Measurements from ENCODE around the gene TSPAN18. TPM values are rescaled to one million over a fixed set of nuclear protein-coding genes. Genes with fewer than 3 reads are reported as not detected.

The TSPAN18 gene
- total RNA-seq, 1 donor from 2014 or later: 12.8 TPM

GRCh38 chr11:44938066-44938691 lies 211.4 kb downstream of the TSPAN18 start:
- intact Hi-C loops (cut with DNase I): loop anchor here (10.0 kb wide), 1 partner anchor 357 kb away; no protein-coding TSS in a partner anchor
- H3K9me3 ChIP-seq: no peaks in the 10 kb centered on the region
- H3K4me3 ChIP-seq: no peak overlapping the region
- H3K36me3 ChIP-seq: no peaks in the 10 kb centered on the region
- H3K27me3 ChIP-seq: no peaks in the 10 kb centered on the region
- no peak for DNase-seq (ENCODE audit: extremely low spot score in 2 of 2)
- no peak for TF ChIP-seq CTCF (IDR thresholded peaks at IDR 0.05)
- TF ChIP-seq POLR2AphosphoS5 (IDR thresholded peaks at IDR 0.05; ENCODE audit: insufficient read depth in 1 of 2, low read depth in 1 of 2): no peak
- TF ChIP-seq POLR2A (IDR thresholded peaks at IDR 0.05): no peak
- H3K4me1 ChIP-seq: peaks cover 21% of the 10 kb centered on the region
- H3K27ac ChIP-seq: no peak overlapping the region

GRCh38 chr11:44939673-44940395 lies 213.1 kb downstream of the TSPAN18 start:
- no peaks in the 10 kb centered on the region for H3K27me3 ChIP-seq
- intact Hi-C loops (cut with DNase I): loop anchor here (10.0 kb wide), 2 partner anchors 355 to 395 kb away; no protein-coding TSS in a partner anchor
- no peaks in the 10 kb centered on the region for H3K9me3 ChIP-seq
- H3K27ac ChIP-seq: no peak overlapping the region
- DNase-seq (ENCODE audit: extremely low spot score in 2 of 2): no peak
- H3K4me3 ChIP-seq: no peak overlapping the region
- H3K36me3 ChIP-seq: no peaks in the 10 kb centered on the region
- no peak for TF ChIP-seq POLR2A (IDR thresholded peaks at IDR 0.05)
- no peak for TF ChIP-seq POLR2AphosphoS5 (IDR thresholded peaks at IDR 0.05; ENCODE audit: insufficient read depth in 1 of 2, low read depth in 1 of 2)
- TF ChIP-seq CTCF (IDR thresholded peaks at IDR 0.05): no peak
- H3K4me1 ChIP-seq: peaks cover 21% of the 10 kb centered on the region

GRCh38 chr11:44940404-44940803 lies 213.6 kb downstream of the TSPAN18 start:
- Histone ChIP-seq H3K27me3 (no peaks in the 10 kb centered on the region), H3K9me3 (no peaks in the 10 kb centered on the region), H3K36me3 (no peaks in the 10 kb centered on the region), H3K4me3 (no peak overlapping the region), H3K4me1 (peaks cover 25% of the 10 kb centered on the region), H3K27ac (no peak overlapping the region)
- intact Hi-C loops (cut with DNase I): loop anchor here (10.0 kb wide), 1 partner anchor 394 kb away; no protein-coding TSS in a partner anchor
- TF ChIP-seq POLR2AphosphoS5 (IDR thresholded peaks at IDR 0.05; ENCODE audit: insufficient read depth in 1 of 2, low read depth in 1 of 2) (no peak), POLR2A (IDR thresholded peaks at IDR 0.05) (no peak), CTCF (IDR thresholded peaks at IDR 0.05) (no peak)
- DNase-seq (ENCODE audit: extremely low spot score in 2 of 2): no peak

GRCh38 chr11:44940835-44941234 lies 214.1 kb downstream of the TSPAN18 start:
- Histone ChIP-seq H3K27me3 (no peaks in the 10 kb centered on the region), H3K27ac (no peak overlapping the region), H3K9me3 (no peaks in the 10 kb centered on the region), H3K36me3 (no peaks in the 10 kb centered on the region), H3K4me1 (peaks cover 30% of the 10 kb centered on the region), H3K4me3 (no peak overlapping the region)
- no peak for DNase-seq (ENCODE audit: extremely low spot score in 2 of 2)
- no peak for TF ChIP-seq POLR2AphosphoS5 (IDR thresholded peaks at IDR 0.05; ENCODE audit: insufficient read depth in 1 of 2, low read depth in 1 of 2)
- no peak for TF ChIP-seq CTCF (IDR thresholded peaks at IDR 0.05)
- no peak for TF ChIP-seq POLR2A (IDR thresholded peaks at IDR 0.05)
- intact Hi-C loops (cut with DNase I): loop anchor here (10.0 kb wide), 1 partner anchor 394 kb away; no protein-coding TSS in a partner anchor

All from vagina (tissue), 2 donors.